WI38 (cell line): ENCODE measurements around the gene MMADHC.
"Not testable (repeated sequence)": the region's sequence is repeated elsewhere in the genome, so short reads cannot be mapped to it uniquely, and the experiment has no call there.

Source experiments
- H3K4me3 ChIP-seq: 2 replicates; pipeline ENCODE4 v1.5.1; 2011; ENCODE audit warnings: low read depth, mild to moderate bottlenecking, control low read depth, low read length
- CTCF ChIP-seq: IDR thresholded peaks from 2 replicates; pipeline ENCODE4 v1.5.1; 2012; ENCODE audit warnings: low read depth, mild to moderate bottlenecking, control low read depth, low read length

The MMADHC gene

DNA sequence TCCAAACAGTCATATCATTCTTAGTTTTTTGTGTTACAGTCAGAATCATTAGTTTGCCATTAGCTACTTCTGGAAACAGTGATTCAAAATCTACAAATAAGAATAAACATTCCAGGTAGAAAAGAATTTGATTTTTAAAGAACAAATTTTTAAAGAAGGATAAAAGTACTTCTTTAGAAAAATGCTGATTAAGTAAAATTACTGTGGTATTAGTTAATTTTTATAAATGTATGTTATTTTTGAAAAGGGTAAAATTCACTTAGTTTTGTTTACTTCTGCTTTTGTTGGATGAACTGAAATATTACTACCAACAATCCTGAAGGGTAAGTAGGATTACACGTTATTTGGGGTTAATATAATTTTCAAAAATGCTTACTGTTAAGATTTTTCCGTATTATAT lies 11.8 kb downstream of the MMADHC start:
- TF ChIP-seq CTCF = no peak
- no peak overlapping the region for H3K4me3 ChIP-seq

DNA sequence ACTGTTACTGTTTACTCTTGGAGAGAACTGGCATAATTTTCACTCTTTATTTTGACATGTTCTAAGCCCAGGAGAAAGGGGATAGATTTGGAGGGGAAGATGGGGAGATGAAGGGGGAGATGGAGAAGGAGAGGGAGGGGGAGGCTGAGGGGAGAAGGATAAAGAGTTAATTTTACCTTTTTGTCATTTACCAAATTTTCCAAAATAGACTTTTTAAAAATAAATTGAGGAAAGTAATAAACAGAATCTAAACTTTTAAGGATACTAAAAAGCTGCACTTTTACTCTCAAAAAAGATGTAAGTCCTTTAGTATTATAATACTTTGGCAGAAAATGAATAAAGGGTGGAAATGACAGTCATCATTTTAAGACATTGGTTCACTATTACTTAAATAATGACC lies 12.3 kb downstream of the MMADHC start:
- no peak overlapping the region for H3K4me3 ChIP-seq
- TF ChIP-seq CTCF = no peak

DNA sequence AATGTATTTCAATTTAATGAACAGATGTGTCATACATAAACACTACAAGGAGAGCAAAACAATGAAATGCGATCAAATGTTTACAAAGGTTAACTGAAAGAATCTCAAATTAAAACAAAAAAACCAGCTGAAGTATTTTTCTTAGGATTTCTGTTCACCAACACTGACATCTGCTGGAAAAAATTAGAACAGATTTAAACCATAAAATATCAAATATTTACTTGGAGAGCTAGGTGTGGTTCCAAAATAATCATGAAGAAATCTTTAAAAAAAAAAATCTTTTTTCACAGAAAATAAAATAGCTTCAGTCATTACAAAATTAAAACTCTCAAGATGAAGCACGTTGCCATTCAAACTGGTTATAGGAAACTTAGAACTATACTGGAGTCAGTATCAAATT lies 13.8 kb downstream of the MMADHC start:
- TF ChIP-seq CTCF = no peak; the same call in 1 of the 2 replicates
- no peak overlapping the region for H3K4me3 ChIP-seq

DNA sequence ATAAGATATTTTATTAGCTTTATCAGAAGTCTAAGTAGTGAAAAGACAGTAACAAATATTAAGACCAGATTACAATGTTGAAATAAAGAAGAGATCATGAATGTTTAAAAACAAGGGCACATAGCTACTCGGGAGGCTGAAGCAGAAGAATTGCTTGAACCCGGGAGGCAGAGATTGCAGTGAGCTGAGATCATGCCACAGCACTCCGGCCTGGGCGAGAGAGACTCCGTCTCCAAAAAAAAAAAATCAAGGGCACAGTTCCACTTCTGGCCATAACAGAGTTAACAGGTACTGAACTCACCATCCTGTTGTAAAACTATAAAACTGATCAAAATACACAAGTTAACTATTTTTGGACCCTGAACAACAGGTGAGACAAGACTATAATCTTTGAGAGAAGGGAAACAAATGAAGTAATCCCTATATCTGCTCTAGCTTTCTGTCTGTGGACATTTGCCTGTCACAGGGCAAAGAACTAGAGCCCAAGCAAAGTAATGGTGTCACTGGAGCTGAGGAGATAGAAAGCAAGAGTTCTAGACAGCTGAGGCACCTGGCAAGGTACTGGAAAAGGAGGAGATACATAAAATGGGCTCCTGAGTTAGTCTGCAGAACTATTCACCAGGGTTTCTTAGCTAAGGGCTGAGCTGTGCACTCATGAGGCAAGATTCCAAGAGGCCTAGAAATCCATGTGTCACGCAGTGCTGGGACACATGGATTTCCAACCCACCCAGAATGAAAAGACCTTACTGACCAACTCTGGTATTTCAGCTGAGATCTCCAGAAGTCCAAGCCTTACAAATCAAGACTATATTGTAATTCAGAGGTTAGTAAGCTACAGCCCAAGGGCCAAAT lies 15.2 kb downstream of the MMADHC start:
- TF ChIP-seq CTCF = no peak
- H3K4me3 ChIP-seq = no peak overlapping the region

DNA sequence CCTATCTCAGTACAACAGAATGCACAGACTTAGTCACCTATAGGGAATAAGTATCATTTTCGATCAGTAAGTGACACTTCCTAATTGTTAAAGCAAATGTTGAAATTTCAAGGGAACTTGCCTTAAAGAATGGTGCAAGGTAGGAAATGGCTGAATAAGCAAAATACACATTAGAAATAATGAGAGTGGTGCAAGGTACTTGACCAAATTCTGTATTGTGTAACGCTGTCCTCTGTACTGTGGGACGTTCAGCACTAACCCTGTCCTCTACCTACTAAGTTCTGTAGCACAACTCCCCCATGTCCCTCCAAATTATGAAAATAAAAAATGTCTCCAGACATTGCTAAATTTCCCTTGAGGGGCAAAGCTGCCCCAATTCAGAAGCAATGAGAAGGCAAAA lies 19.4 kb downstream of the MMADHC start:
- H3K4me3 ChIP-seq = no peak overlapping the region
- TF ChIP-seq CTCF = no peak

DNA sequence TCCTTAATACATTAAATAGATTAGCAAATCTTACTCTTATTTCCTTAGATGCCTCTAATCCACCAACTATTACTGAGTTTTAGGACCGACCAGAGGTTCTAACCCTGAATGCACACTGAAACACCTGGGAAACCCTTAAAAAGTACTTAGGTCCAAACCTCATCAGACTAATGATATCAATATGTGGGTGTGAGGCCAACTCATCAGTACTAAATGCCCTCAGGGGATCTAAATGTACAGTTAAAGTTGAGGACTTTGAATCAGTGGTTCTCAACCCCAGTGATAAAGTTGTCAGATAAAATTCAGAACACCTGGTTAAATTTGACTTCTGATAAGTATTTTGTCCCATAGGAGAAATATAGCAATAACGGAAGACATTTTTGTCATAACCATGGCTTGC lies 20.9 kb downstream of the MMADHC start:
- no peak overlapping the region for H3K4me3 ChIP-seq
- no peak for TF ChIP-seq CTCF

- H3K4me3 ChIP-seq = not testable (repeated sequence)
Observed at GRCh38 chr2:149565625-149566024, 21.9 kb downstream of the MMADHC start.

- no peak for TF ChIP-seq CTCF
Observed at GRCh38 chr2:149564983-149565382, 22.6 kb downstream of the MMADHC start.

More at GRCh38 chr2:149564983-149565382, 22.6 kb downstream of the MMADHC start:
- H3K4me3 ChIP-seq = no peak overlapping the region
